K562 (cell line): ENCODE measurements around the gene SPCS3.

Experiments used
- FOXM1 ChIP-seq, 2 experiments: fragments of 450-650 bp in 1 of 2; sonication (generic) in 1 of 2; formaldehyde crosslinking in 1 of 2; IDR thresholded peaks; 2 replicates each; pipeline versions ENCODE4 v1.6.1 to v1.9.0; 2017 to 2022; ENCODE audit warnings: low read depth in 2 of 2, mild to moderate bottlenecking in 2 of 2, missing genetic modification reagents in 1 of 2, moderate library complexity in 1 of 2
- PPARD ChIP-seq: fragments of 250-450 bp; sonication (Bioruptor Pico); IDR thresholded peaks from 2 replicates; pipeline ENCODE4 v1.8.0; 2022; ENCODE audit warnings: inconsistent platforms, mild to moderate bottlenecking, moderate library complexity
- RFX5 ChIP-seq: IDR thresholded peaks from 2 replicates; pipeline ENCODE4 v1.6.1; 2011; ENCODE audit warnings: low read depth, mild to moderate bottlenecking, improper control_type of control experiment, low read length
- TF ChIP-seq, protein P1 (sequence below), 3 experiments: IDR thresholded peaks in 2 of 3; conservative IDR thresholded peaks in 1 of 3; 2 replicates each; pipeline ENCODE4 v1.5.1; 2011 to 2012; ENCODE audit warnings: low read length in 3 of 3, mild to moderate bottlenecking in 3 of 3, control low read depth in 2 of 3, improper control_type of control experiment in 1 of 3, inconsistent platforms in 1 of 3, low read depth in 1 of 3, mixed read lengths in 1 of 3, moderate library complexity in 1 of 3; ENCODE audit not compliant: insufficient read depth in 2 of 3

DNA sequence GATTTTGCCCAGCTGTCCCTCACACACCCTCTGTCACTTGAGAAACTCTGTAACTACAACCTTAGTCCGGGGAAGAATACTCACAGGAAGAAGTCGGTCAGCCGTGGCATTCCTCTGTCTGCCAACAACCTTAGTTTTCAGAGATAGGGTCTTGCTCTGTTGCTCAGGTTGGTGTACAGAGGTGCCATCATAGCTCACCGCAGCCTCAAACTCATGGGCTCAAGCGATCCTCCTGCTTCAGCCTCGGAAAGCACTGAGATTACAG lies 12.2 kb upstream of the SPCS3 start:
- TF ChIP-seq PPARD (CRISPR knock-in tag) (no peak), FOXM1 (IDR thresholded peaks at IDR 0.05; ENCODE audit: low read depth) (no peak), FOXM1 (CRISPR knock-in tag; IDR thresholded peaks at IDR 0.05; ENCODE audit: low read depth) (no peak), RFX5 (no peak)
- TF ChIP-seq, protein P1, sequence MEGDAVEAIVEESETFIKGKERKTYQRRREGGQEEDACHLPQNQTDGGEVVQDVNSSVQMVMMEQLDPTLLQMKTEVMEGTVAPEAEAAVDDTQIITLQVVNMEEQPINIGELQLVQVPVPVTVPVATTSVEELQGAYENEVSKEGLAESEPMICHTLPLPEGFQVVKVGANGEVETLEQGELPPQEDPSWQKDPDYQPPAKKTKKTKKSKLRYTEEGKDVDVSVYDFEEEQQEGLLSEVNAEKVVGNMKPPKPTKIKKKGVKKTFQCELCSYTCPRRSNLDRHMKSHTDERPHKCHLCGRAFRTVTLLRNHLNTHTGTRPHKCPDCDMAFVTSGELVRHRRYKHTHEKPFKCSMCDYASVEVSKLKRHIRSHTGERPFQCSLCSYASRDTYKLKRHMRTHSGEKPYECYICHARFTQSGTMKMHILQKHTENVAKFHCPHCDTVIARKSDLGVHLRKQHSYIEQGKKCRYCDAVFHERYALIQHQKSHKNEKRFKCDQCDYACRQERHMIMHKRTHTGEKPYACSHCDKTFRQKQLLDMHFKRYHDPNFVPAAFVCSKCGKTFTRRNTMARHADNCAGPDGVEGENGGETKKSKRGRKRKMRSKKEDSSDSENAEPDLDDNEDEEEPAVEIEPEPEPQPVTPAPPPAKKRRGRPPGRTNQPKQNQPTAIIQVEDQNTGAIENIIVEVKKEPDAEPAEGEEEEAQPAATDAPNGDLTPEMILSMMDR (IDR thresholded peaks at IDR 0.05 in 2 of 3, conservative IDR thresholded peaks at IDR 0.05 in 1 of 3; ENCODE audit: insufficient read depth in 2 of 3, low read depth in 1 of 3, low read length in 3 of 3), result no peak
